GM19035 (cell line): ENCODE data around the gene S100A6.
"Not testable (repeated sequence)": the region's sequence is repeated elsewhere in the genome, so short reads cannot be mapped to it uniquely, and the experiment has no call there.

ENCODE experiments used
- ATAC-seq: cut with Tn5 transposase; IDR thresholded peaks from one replicate; pipeline ENCODE4 v1.9.1; 2021; ENCODE audit not compliant: unreplicated experiment

The S100A6 gene

DNA sequence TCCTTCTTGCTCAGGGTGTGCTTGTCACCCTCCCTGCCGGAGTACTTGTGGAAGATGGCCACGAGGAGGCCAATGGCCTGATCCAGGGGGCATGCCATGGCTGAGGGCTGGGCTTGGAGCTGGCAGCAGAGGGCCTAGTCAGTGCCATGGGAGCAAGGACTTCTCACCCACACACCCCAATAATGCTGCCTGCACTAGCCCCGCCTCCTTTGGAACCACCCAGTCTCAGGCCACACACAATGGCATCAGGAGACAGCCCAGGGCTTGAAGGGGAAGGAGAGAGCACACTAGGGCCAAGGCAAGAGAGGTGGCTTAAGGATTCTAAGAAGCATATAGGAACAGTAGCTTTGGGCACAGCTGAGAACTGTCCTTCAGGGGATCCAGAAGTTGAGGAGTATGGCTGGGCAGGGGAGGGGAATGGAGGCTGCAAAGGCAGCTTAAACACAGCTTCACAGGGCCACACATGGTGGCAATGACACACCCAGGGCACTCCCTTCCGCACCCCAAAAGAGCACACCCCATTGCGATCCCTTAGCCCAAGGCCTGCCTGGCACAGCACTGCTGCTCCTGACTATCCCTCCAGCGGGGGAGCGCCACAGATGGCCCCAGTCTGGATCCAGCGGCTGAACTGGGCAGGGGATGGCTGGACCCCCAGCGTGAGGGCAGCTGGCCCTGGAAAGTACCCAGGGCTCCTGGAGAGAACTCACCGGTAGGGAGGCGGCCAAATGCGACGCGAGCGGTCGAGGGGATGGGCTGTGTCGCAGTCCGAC lies at the start of gene S100A6:
S100A6 (minus strand) TSS at position 750 of the 770 bp plus-strand sequence; CDS start at position 98, 652 bp downstream.
- ATAC-seq: peak; percentile 38

DNA sequence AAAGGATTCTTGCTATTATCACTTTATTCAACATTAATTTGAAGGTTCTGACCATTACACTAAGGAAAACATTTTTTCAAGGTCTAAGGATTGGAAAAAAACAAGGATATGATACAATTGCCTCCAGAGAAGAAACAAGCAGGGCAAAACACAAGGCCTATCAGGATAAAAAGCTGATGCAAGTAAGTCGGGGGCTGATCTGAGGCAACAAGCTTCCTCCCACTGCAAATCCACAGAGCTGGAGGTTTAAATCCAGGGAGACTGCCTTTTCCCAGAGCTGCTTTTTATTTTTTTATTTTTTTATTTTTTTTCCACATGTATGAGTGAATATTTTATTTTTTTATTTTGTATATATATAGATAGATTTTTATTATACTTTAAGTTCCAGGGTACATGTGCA lies 49.2 kb upstream of the S100A6 start:
- no peak for ATAC-seq

DNA sequence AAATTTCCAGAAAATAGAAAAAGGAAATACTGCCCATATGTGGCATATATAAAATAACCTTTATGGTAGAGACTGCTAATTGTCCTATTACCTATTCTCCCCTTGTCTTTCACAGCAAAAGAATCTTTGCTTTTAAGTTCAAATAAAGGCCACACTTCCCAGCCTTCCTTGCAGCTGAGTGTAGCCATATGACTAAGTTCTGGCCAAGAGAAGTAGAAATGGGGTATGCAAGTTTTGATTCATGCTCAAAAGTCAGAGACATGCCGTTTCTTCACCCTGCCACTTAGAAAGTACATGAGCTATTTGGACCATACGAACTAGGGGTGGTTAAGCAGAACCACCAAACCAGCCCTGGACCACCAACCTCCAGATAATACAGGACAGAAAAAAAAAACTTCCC lies 48.2 kb upstream of the S100A6 start:
- ATAC-seq: no peak

DNA sequence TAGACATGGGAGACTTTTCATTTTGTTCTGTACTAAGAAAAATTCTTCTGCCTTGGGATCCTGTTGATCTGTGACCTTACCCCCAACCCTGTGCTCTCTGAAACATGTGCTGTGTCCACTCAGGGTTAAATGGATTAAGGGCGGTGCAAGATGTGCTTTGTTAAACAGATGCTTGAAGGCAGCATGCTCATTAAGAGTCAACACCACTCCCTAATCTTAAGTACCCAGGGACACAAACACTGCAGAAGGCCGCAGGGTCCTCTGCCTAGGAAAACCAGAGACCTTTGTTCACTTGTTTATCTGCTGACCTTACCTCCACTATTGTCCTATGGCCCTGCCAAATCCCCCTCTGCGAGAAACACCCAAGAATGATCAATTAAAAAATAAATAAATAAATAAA lies 47.7 kb upstream of the S100A6 start:
- not testable (repeated sequence) for ATAC-seq

DNA sequence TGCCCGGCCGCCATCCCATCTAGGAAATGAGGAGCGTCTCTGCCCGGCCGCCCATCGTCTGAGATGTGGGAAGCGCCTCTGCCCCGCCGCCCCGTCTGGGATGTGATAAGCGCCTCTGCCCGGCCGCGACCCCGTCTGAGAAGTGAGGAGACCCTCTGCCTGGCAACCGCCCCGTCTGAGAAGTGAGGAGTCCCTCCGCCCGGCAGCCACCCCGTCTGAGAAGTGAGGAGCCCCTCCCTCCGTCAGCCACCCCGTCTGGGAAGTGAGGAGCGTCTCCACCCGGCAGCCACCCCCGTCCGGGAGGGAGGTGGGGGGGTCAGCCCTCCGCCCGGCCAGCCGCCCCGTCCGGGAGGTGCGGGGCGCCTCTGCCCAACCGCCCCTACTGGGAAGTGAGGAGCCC lies 47.0 kb upstream of the S100A6 start:
- ATAC-seq: not testable (repeated sequence)

DNA sequence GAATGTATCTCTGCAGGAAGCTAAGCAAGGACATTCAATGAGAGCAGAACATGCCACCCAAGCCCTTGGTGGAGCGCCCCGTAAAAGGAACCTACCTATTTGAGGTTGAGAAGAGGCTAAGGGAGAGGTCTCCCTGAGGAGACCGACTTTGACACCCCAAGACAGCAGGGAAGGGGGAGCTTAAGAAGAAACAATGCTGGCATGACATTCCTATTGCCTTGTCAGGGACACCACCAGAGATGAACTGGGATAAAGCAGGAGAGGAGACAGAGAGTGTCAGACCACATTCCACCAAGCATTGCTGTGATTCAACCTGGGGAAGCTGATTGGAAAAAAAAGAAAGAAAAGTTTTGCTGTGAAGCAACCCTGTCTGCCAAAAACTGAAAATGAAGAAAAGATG lies 43.1 kb upstream of the S100A6 start:
- ATAC-seq: no peak

DNA sequence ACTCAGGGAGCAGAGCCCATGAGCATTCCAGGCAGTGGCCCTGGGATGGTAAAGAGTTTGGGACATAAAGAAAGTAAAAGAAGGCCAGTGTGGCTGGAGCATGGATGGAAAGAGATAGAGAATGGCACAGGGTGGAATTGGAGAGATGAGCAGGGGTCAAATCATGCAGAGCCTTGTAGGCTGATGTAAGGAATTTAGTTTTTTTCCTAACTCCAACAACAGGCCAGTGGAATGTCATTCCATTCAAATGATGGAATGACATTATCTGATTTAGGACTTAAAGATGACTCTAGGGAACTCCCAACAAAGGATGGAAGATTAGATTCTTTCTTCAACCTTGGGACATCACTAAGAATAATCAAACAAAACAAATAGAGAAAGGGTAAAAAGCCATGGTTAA lies 42.7 kb upstream of the S100A6 start:
- no peak for ATAC-seq

DNA sequence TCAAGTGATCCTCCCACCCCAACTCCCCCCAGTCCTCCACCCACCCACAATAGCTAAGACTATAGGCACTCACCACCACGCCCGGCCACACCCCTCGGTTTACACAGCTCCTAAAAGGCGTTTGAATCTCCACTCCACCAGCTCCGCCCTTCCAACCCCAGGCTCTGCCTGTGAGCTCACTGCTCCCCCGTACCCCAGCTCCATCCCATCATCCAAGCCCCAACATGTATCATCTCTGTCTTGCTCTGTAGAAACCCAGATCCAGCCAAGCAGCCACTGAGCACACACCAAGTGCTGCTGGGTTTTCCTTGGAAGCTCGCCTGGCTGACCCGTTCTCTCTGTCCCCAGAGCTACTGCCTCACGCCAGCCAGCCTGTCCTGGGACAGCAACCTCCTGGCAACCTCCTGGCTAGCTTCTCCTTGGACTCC lies 41.8 kb upstream of the S100A6 start:
- ATAC-seq: no peak

DNA sequence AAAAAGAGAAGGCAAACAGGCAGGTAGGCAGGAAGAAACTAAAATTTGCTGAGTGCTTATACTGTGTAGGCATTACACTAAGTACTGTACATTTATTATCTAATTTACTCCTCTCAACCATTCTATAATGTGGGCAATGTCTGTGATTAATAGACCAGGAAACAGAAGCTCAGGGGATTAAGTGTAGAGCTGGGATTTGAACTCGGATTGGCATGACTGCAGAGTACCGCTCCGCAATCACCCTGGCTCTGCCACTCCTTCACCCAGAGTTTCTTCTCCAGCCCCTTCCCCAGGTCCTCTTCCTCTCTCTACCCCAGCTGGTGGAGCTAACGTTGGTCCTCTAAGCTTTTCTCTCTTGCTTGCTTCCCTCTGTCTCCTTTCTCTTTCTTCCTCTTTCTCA lies 41.3 kb upstream of the S100A6 start:
- no peak for ATAC-seq

DNA sequence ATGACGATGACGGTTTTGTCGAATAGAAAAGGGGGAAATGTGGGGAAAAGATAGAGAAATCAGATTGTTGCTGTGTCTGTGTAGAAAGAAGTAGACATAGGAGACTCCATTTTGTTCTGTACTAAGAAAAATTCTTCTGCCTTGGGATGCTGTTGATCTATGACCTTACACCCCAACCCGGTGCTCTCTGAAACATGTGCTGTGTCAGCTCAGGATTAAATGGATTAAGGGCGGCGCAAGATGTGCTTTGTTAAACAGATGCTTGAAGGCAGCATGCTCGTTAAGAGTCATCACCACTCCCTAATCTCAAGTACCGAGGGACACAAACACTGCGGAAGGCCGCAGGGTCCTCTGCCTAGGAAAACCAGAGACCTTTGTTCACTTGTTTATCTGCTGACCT lies 39.7 kb upstream of the S100A6 start:
- not testable (repeated sequence) for ATAC-seq

DNA sequence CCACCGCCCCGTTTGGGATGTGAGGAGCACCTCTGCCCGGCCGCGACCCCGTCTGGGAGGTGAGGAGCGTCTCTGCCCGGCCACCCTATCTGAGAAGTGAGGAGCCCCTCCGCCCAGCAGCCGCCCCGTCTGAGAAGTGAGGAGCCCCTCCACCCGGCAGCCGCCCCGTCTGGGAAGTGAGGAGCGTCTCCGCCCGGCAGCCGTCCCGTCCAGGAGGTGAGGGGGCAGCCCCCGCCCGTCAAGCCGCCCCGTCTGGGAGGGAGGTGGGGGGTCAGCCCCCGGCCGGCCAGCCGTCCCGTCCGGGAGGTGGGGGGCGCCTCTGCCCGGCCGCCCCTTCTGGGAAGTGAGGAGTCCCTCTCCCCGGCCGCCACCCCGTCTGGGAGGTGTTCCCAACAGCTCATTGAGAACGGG lies 39.3 kb upstream of the S100A6 start:
- not testable (repeated sequence) for ATAC-seq

DNA sequence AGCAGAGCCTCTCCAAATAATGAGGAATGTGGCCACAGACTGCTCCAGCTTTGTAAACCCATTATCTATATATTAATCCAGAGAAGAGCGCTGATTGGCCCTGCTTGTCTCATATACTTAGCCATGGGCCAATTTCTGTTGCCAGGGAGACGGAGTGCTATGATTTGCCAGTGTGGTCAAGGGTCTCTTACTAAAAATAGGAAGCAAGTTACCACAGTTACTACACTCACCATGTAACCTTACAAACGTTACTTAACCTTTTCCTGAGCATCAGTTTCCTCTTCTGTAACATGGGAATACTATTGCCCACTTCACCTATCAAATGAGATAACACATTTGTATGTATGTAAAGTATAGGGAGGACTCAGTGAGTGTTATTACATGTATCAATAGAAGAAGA lies 37.6 kb upstream of the S100A6 start:
- ATAC-seq: no peak

DNA sequence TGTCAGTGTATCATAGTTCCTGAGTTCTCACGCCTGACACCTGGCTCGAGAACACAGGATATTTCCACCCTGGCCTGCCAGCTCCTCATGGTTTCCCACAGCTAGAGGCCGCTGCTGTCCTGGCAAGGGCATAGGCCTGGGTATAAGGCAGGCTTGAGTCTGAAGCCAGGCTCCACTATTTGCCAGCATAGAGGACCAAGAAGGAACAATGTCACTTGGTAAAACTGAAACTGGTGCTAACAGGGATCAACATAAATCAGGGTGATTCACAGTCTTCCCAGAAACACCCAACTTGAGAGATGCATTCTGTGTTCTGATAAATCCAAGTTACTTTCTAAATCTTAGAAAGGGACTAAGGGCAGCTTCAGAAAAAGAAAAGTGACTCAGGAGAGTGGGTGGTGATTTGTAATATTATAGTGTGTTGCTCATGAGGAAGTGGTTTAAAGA lies 36.8 kb upstream of the S100A6 start:
- ATAC-seq: no peak

DNA sequence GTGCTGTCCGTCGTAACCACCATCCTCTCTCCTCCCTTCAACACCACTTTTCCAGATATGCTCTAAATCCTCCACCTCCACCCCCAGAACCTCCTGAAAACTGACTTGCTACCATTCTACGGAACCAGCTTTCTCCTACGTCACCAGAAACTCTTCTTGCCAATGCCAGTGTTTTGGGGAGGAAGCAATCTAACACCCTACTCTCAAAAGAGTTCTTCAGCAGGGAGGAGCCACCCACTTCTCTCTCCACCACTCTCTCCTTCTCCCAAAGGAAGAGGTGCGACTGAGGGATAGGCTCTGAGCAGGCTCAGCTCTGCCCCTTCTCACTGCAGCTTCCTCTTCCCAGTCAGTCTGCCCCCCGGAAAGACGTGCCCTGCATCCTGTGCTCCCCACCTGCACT lies 35.9 kb upstream of the S100A6 start:
- ATAC-seq: no peak

DNA sequence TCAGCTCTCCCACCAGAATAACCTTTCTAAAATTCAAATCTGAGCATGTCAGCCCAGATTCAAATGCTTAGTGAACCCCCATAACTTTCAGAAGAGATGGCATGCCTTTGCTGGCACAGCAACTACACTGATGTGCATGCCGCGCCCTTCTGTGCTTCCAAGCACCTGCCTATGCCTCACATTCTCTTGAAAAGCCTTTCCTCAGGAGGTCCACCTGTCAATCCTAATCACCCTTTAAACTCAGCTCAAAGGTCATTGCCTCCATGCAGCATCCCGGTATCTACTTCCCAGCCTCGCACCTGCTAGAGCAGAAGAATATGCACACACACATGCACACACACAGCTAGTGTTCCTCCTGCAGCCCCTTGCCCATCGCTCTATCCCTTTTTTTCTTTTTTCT lies 35.1 kb upstream of the S100A6 start:
- ATAC-seq: no peak

DNA sequence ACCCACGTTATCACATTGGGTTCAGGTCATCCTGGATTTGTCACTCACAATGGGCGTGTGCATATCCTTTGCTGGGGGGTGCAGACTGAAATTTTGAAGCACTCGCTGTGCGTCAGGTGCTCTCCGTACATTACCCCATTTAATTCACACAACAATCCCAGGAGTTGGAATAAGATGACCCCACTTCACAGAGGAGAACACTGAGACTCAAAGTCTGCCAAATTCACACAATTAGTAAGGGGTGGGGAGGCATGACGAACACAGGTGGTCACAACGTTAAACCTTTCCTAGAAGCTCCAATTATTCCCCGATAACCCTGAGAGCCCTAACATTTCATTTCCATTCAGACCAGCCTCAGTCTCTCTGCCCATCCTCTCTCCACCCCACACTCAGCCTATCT lies 33.7 kb upstream of the S100A6 start:
- no peak for ATAC-seq

DNA sequence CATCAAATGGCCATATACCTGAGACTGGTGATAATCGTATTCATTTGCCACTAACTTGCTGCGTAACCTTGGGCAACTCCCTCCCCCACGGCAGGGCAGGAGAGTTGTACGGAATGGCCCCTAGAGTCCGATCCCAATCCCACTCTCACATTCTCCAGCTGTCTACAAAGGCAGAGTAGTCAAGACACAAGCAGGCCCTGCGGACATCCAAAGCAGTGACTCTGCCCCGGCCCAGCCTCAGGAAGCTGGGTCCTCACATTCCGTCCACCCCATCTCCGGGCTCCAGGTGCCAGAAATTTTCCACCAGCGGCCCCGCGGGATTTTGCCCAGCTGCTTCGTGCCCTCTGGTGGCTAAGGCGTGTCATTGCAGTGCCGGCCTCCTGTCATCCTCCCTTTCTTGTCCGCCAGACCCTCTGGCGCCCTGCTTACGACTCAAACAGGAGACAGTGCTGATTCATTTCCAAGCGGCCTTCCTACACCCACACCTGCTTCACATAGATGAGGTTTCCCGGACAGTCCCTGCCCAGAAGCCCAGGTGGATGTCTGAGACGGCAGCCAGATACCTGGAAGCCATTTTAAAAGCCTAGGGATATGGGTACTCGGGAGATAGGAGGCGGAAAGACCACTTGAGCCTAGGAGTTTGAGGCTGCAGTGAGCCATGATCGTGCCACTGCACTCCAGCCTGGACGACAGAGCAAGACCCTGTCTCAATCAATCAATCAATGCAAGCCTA lies 32.7 kb upstream of the S100A6 start:
- ATAC-seq: no peak

DNA sequence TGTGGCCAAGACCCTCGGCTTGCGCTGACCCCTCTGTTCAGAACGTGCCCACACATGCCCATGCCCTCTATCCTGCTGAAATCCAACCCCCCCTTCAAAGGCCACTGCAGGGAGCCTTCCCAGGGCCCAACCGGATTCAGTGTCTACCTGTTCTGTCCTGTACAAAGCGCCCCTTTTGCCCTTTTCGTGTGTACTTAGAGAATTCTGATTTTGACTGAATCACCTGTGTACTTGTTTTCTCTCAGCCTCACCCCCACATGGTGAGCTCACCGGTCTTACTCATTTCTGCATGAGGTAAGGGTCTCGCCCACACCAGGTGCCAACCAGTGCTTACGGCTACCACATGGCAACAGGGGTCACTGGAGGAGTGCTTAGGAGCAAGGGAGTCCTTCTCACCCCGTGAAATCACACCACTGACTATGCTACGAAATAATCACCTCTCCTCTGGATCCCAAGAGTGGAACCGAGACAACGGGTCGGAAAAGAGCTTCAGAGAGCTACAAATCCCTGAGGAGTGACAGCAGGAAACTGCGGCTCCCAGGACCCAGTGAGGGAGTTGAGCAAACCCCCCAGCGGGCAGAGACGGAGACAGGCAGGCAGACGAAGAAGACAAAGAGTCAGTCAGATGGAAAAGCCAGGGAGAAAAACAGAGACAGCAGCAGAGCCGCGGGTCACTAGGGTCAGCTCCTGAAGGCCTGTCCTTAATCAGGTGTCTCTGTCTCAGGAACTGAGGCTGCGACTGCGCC lies 32.0 kb upstream of the S100A6 start:
- ATAC-seq: no peak

DNA sequence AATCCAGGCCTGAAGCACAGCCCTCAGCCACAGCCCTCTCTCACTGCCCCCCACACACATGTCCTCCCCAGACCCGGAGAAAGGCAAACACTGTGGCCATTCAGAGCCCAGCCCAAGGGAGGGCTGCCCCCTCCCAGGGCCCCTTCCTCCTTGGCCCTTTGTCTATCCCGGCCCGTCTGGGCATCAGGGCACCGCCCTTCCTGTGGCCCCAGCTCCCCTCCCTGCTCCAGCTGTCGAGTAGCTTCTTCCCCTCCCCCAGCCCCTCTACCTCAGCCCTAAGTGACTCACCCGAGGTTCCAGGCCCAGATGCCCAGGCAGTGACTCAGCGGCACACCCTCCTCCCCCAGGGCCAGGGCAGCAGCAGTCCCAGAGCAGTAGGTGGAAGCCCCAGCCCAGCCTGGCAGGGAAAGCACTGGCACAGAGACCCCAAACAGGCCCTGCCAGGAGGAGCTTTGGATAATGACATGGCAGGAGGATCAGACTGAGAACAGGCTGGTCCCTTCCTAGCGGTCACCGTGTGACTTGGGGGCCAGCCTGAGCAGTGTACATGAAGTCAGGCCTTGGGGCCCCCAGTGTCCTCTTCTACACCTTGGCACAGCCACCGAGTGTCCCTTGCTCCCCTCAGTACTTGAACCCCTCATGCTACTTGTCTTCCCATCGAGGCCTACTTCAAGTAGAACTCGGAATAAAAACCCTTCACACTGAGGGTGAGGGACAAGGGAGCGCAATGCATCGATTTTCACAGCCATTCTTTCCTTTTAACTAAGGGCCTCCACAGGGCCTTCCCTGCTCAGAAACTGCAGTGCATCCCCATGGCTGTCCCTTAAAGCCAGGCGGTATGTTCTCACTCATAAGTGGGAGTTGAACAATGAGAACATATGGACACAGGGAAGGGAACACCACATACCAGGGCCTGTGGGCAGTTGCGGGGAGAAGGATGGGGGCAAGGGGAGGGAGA lies 30.9 kb upstream of the S100A6 start:
- ATAC-seq: no peak

DNA sequence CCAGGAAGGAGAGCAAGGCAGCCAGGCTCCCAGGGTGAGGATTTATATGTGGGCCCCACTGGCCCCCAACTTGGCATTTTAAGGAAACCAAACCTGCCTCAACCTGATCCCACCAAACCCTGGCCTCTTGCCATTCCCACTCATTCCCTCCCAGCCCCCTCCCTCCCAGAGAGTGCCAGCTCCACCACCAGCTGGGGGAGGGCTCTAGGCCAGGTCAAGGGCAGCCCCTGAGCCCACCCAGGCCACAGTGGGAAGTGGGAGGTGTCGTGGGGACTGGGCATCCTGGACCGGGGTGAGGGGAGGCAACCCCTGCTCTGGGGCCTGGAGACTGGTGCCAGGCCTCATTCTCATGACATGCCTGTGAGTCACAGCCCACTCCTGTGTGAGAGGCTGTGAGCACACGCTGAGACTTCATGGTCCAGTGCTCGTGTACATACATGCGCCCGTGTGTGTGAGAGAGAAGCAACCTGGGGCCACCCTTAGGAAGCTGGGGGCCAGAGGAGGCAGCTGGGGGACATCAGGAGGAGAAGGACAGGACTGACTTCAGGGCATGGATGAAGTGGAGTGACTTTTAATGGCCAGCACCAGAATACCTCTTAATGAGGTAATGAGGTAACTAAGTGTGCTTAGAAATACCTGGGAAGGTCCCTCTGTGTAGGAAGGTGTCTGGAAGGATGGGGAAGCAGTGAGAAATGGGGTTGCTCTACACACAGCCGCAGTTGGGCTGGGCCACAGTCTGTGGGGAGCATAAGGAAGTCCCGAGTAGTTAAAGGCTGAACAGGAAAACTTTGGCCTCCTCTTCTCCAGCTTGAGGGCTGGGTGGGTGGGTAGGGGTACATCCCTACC lies 30.0 kb upstream of the S100A6 start, which contains the start of gene S100A2:
S100A2 (minus strand) TSS at position 316 of the 846 bp plus-strand sequence. CDS start 1,967 bp downstream, outside the sequence.
- no peak for ATAC-seq
